DND-41 (cell line): Measurements from ENCODE around the gene TBC1D5.
"Not testable (repeated sequence)": the region's sequence is repeated elsewhere in the genome, so short reads cannot be mapped to it uniquely, and the experiment has no call there.

Experiments used
- EZH2 ChIP-seq: IDR thresholded peaks from 3 replicates; pipeline ENCODE4 v1.6.1; 2012; ENCODE audit warnings: borderline replicate concordance, low read depth, mild to moderate bottlenecking, moderate library complexity, low read length, inconsistent platforms; ENCODE audit not compliant: severe bottlenecking
- TF ChIP-seq, protein P1 (sequence below): IDR thresholded peaks from 2 replicates; pipeline ENCODE4 v1.5.1; 2012; ENCODE audit warnings: borderline replicate concordance, low read length, moderate library complexity, mild to moderate bottlenecking; ENCODE audit not compliant: poor library complexity, severe bottlenecking; ENCODE audit errors: extremely low read depth

DNA sequence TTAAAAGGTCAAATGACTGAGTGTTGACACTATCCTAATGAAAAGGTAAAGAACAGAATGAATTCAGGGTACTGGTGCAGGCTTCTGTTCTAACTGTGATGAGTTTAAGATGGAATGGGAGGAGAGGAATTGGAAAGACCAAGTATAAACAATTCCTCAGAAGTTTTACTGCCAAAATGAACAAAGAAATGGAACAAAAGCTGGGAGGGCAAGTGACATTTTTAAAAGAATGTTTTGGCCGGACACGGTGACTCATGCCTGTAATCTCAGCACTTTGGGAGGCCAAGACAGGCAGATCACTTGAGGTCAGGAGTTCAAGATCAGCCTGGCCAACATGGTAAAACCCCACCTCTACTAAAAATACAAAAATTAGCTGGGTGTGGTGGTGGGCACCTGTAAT is 106.8 kb downstream of the TBC1D5 start:
- TF ChIP-seq, protein P1, sequence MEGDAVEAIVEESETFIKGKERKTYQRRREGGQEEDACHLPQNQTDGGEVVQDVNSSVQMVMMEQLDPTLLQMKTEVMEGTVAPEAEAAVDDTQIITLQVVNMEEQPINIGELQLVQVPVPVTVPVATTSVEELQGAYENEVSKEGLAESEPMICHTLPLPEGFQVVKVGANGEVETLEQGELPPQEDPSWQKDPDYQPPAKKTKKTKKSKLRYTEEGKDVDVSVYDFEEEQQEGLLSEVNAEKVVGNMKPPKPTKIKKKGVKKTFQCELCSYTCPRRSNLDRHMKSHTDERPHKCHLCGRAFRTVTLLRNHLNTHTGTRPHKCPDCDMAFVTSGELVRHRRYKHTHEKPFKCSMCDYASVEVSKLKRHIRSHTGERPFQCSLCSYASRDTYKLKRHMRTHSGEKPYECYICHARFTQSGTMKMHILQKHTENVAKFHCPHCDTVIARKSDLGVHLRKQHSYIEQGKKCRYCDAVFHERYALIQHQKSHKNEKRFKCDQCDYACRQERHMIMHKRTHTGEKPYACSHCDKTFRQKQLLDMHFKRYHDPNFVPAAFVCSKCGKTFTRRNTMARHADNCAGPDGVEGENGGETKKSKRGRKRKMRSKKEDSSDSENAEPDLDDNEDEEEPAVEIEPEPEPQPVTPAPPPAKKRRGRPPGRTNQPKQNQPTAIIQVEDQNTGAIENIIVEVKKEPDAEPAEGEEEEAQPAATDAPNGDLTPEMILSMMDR, result not testable (repeated sequence)
- not testable (repeated sequence) for TF ChIP-seq EZH2
